ENCODE measurements around the gene ZNF516. TPM values are rescaled to one million over a fixed set of nuclear protein-coding genes. Genes with fewer than 3 reads are reported as not detected.

Gene ZNF516
- total and polyA plus RNA-seq, 7 donors, result 2.1 to 29.9 (median 24.3) TPM

GRCh38 chr18:76425146-76426131 lies 69.6 kb downstream of the ZNF516 start:
- Histone ChIP-seq H3K9me3 (no peaks in the 10 kb centered on the region), H3K4me1 (peaks cover 0 to 50% (median 27%) of the 10 kb centered on the region in 4 donors), H3K36me3 (no peaks in the 10 kb centered on the region), H3K27me3 (no peaks in the 10 kb centered on the region), H3K27ac (no peak overlapping the region), H3K4me3 (no peak overlapping the region)
- WGBS, 2 donors, result 84 to 91% methylated on average over 22 of the region's 22 CpGs
- intact Hi-C loops (cut with DNase I), result no loop called here
- peak; percentile 56 for DNase-seq
- TF ChIP-seq EP300 (IDR thresholded peaks at IDR 0.05) (no peak), POLR2A (IDR thresholded peaks at IDR 0.05) (no peak), POLR2AphosphoS5 (IDR thresholded peaks at IDR 0.05) (no peak), CTCF (IDR thresholded peaks at IDR 0.05) (no peak)

- Histone ChIP-seq H3K27me3 (no peaks in the 10 kb centered on the region), H3K4me3 (no peak overlapping the region), H3K9me3 (no peaks in the 10 kb centered on the region), H3K36me3 (no peaks in the 10 kb centered on the region), H3K27ac (no peak overlapping the region), H3K4me1 (peaks cover 0 to 30% (median 6%) of the 10 kb centered on the region in 4 donors)
- no peak for DNase-seq
- 93 to 95% methylated on average over 7 of the region's 7 CpGs for WGBS, 2 donors
- intact Hi-C loops (cut with DNase I), result no loop called here
- TF ChIP-seq EP300 (IDR thresholded peaks at IDR 0.05), result no peak
- no peak for TF ChIP-seq POLR2AphosphoS5 (IDR thresholded peaks at IDR 0.05)
- no peak for TF ChIP-seq POLR2A (IDR thresholded peaks at IDR 0.05)
- TF ChIP-seq CTCF (IDR thresholded peaks at IDR 0.05), result no peak
Observed at GRCh38 chr18:76422838-76423237, 72.2 kb downstream of the ZNF516 start.

GRCh38 chr18:76422121-76422520 lies 72.9 kb downstream of the ZNF516 start:
- Histone ChIP-seq H3K27ac (no peak overlapping the region), H3K27me3 (no peaks in the 10 kb centered on the region), H3K4me3 (no peak overlapping the region), H3K4me1 (peaks cover 0 to 34% (median 6%) of the 10 kb centered on the region in 4 donors), H3K36me3 (no peaks in the 10 kb centered on the region), H3K9me3 (no peaks in the 10 kb centered on the region)
- TF ChIP-seq POLR2A (IDR thresholded peaks at IDR 0.05) (no peak), EP300 (IDR thresholded peaks at IDR 0.05) (no peak), POLR2AphosphoS5 (IDR thresholded peaks at IDR 0.05) (no peak), CTCF (IDR thresholded peaks at IDR 0.05) (no peak)
- intact Hi-C loops (cut with DNase I), result no loop called here
- DNase-seq, result no peak
- 92 to 94% methylated on average over 11 of the region's 11 CpGs for WGBS, 2 donors

GRCh38 chr18:76421685-76422078 lies 73.4 kb downstream of the ZNF516 start:
- no peak for DNase-seq
- intact Hi-C loops (cut with DNase I), result no loop called here
- Histone ChIP-seq H3K4me3 (no peak overlapping the region), H3K9me3 (no peaks in the 10 kb centered on the region), H3K27ac (no peak overlapping the region), H3K36me3 (no peaks in the 10 kb centered on the region), H3K27me3 (no peaks in the 10 kb centered on the region), H3K4me1 (peaks cover 0 to 36% (median 6%) of the 10 kb centered on the region in 4 donors)
- 95 to 97% methylated on average over 3 of the region's 3 CpGs for WGBS, 2 donors
- TF ChIP-seq POLR2AphosphoS5 (IDR thresholded peaks at IDR 0.05) (no peak), CTCF (IDR thresholded peaks at IDR 0.05) (no peak)

Measured in sigmoid colon (tissue), 7 donors.